Transverse colon (tissue), 4 donors: ENCODE data around the gene FEM1A. TPM values are rescaled to one million over a fixed set of nuclear protein-coding genes. Genes with fewer than 3 reads are reported as not detected.
"Not testable (repeated sequence)": the region's sequence is repeated elsewhere in the genome, so short reads cannot be mapped to it uniquely, and the experiment has no call there.

ENCODE experiments used
- DNase-seq: peaks from one replicate; pipeline ENCODE4 v3.0.0-alpha.2; 2019
- H3K27ac ChIP-seq, 4 donors: fragments of 200-600 bp; sonication (generic); 2 replicates each; pipeline ENCODE4 v1.5.1; 2016 to 2018; ENCODE audit warnings: inconsistent platforms in 4 of 4
- H3K27me3 ChIP-seq: fragments of 200-600 bp; sonication (generic); 2 replicates; pipeline ENCODE4 v1.5.1; 2017; ENCODE audit warnings: inconsistent platforms
- H3K36me3 ChIP-seq, 4 donors: fragments of 200-600 bp; sonication (generic); 2 replicates each; pipeline ENCODE4 v1.5.1; 2017 to 2019; ENCODE audit warnings: inconsistent platforms in 4 of 4
- H3K4me1 ChIP-seq, 4 donors: fragments of 200-600 bp; sonication (generic); 2 replicates each; pipeline ENCODE4 v1.5.1; 2017 to 2020; ENCODE audit warnings: inconsistent platforms in 4 of 4
- H3K4me3 ChIP-seq, 4 donors: fragments of 200-600 bp; sonication (generic); 1 replicate in 1 of 4; 2 replicates in 3 of 4; pipeline versions ENCODE4 v1.5.1 to v1.6.1; 2017 to 2019; ENCODE audit warnings: inconsistent platforms in 4 of 4
- H3K9me3 ChIP-seq, 2 donors: fragments of 200-600 bp; sonication (generic); 2 replicates each; pipeline ENCODE4 v1.5.1; 2017 to 2019; ENCODE audit warnings: inconsistent platforms in 2 of 2
- CTCF ChIP-seq, 5 experiments: fragments of 200-600 bp in 3 of 5; fragments of 450-650 bp in 2 of 5; sonication (generic) in 3 of 5; IDR thresholded peaks; 1 replicate in 2 of 5; 2 replicates in 3 of 5; pipeline ENCODE4 v1.5.1; 2016 to 2017; ENCODE audit warnings: antibody characterized with exemption in 5 of 5, inconsistent platforms in 3 of 5, mild to moderate bottlenecking in 2 of 5, moderate library complexity in 1 of 5
- EP300 ChIP-seq: sonication (generic); formaldehyde crosslinking; IDR thresholded peaks from one replicate; pipeline ENCODE4 v1.6.1; 2017; ENCODE audit warnings: antibody characterized with exemption, low read depth
- POLR2A ChIP-seq: fragments of 450-650 bp; IDR thresholded peaks from one replicate; pipeline ENCODE4 v1.6.1; 2016; ENCODE audit warnings: antibody characterized with exemption, mild to moderate bottlenecking, moderate library complexity
- POLR2AphosphoS5 ChIP-seq, 3 donors: sonication (generic); formaldehyde crosslinking; IDR thresholded peaks; one replicate each; pipeline ENCODE4 v1.6.1; 2016; ENCODE audit warnings: antibody characterized with exemption in 3 of 3
- WGBS, 2 donors: methylation state at CpG; one replicate each; pipeline ENCODE4 v1.1.5; 2018; ENCODE audit warnings: low coverage in 1 of 2; 5-methylcytosine and 5-hydroxymethylcytosine counted together
- in situ Hi-C, 4 donors: fragments of 200-750 bp; cut with MboI; loops; one replicate each; pipeline versions ENCODE4 v1.15.0 to v1.15.1; 2017; ENCODE audit warnings: low sequenced_read_pairs in 3 of 4, low pct_ligation_motif_present in 1 of 4, low pct_unique_long_range_greater_than_20kb in 1 of 4
- intact Hi-C: fragments of 100-400 bp; cut with DNase I; formaldehyde crosslinking; loops from one replicate; pipeline ENCODE4 v1.15.1; 2023; ENCODE audit warnings: low total_unique reads
- total RNA-seq, 4 donors: library from RNA; depleted of rRNA; stranded (reverse); fragments of >200 nt; gene quantifications; one replicate each; pipeline ENCODE4 v1.1.0, GENCODE V29; 2016

Gene FEM1A
- total RNA-seq, 4 donors from 2014 or later, result 13.3 to 63.5 (median 15.5) TPM

GRCh38 chr19:4792866-4793195 lies 1.3 kb downstream of the FEM1A start:
- Histone ChIP-seq H3K4me3 (peak overlapping the region in 2 of 4 donors; percentile 63 to 82), H3K27ac (peak overlapping the region in 1 of 4 donors; percentile 94), H3K4me1 (peaks cover 13 to 39% (median 21%) of the 10 kb centered on the region in 4 donors)
- H3K36me3 ChIP-seq, intact Hi-C loops, H3K9me3 ChIP-seq, DNase-seq, H3K27me3 ChIP-seq: not testable (repeated sequence)
- in situ Hi-C loops, result loop anchor here in 1 of 4 donors (10.0 kb wide), 1 partner anchor 68 kb away; the partner anchor contains the start of gene DPP9
- 86% methylated on average over 24 of the region's 24 CpGs; no CpG with 5 or more reads in 1 of the 2 donors for WGBS, 2 donors

- WGBS, 2 donors, result 88% methylated on average over 16 of the region's 19 CpGs; no CpG with 5 or more reads in 1 of the 2 donors
- intact Hi-C loops, H3K36me3 ChIP-seq, H3K27ac ChIP-seq, H3K4me3 ChIP-seq, H3K9me3 ChIP-seq, DNase-seq, H3K27me3 ChIP-seq: not testable (repeated sequence)
- in situ Hi-C loops, result loop anchor here in 1 of 4 donors (10.0 kb wide), 1 partner anchor 68 kb away; the partner anchor contains the start of gene DPP9
- peaks cover 13 to 39% (median 21%) of the 10 kb centered on the region in 4 donors for H3K4me1 ChIP-seq
Measured at GRCh38 chr19:4793278-4793677, 1.7 kb downstream of the FEM1A start.

GRCh38 chr19:4794971-4795370 lies 3.4 kb downstream of the FEM1A start:
- Histone ChIP-seq H3K4me1 (peaks cover 13 to 39% (median 21%) of the 10 kb centered on the region in 4 donors), H3K4me3 (no peak overlapping the region), H3K9me3 (no peaks in the 10 kb centered on the region), H3K36me3 (no peaks in the 10 kb centered on the region), H3K27ac (no peak overlapping the region), H3K27me3 (no peaks in the 10 kb centered on the region)
- intact Hi-C loops, result no loop called here
- DNase-seq, result no peak
- in situ Hi-C loops, result loop anchor here in 1 of 4 donors (10.0 kb wide), 1 partner anchor 70 kb away; the partner anchor contains the start of gene DPP9
- no peak for TF ChIP-seq CTCF (IDR thresholded peaks at IDR 0.05)
- no peak for TF ChIP-seq EP300
- no peak for TF ChIP-seq POLR2A
- no peak for TF ChIP-seq POLR2AphosphoS5 (IDR thresholded peaks at IDR 0.05)
- WGBS, 2 donors, result 87% methylated on average over 11 of the region's 11 CpGs; no CpG with 5 or more reads in 1 of the 2 donors

GRCh38 chr19:4795400-4795799 lies 3.9 kb downstream of the FEM1A start:
- Histone ChIP-seq H3K27me3 (no peaks in the 10 kb centered on the region), H3K36me3 (no peaks in the 10 kb centered on the region), H3K9me3 (no peaks in the 10 kb centered on the region), H3K27ac (no peak overlapping the region), H3K4me1 (peaks cover 13 to 39% (median 21%) of the 10 kb centered on the region in 4 donors), H3K4me3 (no peak overlapping the region)
- no peak for DNase-seq
- in situ Hi-C loops (loop anchor here in 1 of 4 donors (10.0 kb wide), 1 partner anchor 71 kb away; the partner anchor contains the start of gene DPP9), intact Hi-C loops (no loop called here)
- WGBS, 2 donors, result 85% methylated on average over 9 of the region's 9 CpGs; no CpG with 5 or more reads in 1 of the 2 donors
- TF ChIP-seq POLR2AphosphoS5 (IDR thresholded peaks at IDR 0.05), result no peak
- TF ChIP-seq CTCF (IDR thresholded peaks at IDR 0.05), result no peak
- TF ChIP-seq POLR2A, result no peak
- no peak for TF ChIP-seq EP300

- Histone ChIP-seq H3K36me3 (no peaks in the 10 kb centered on the region), H3K4me1 (peaks cover 0 to 5% (median 2%) of the 10 kb centered on the region in 4 donors), H3K27ac (no peak overlapping the region), H3K27me3 (no peaks in the 10 kb centered on the region), H3K4me3 (no peak overlapping the region), H3K9me3 (no peaks in the 10 kb centered on the region)
- DNase-seq, result no peak
- 68% methylated on average over 23 of the region's 23 CpGs; no CpG with 5 or more reads in 1 of the 2 donors for WGBS, 2 donors
- in situ Hi-C loops (loop anchor here in 1 of 4 donors (25.0 kb wide), 1 partner anchor 112 kb away; the partner anchor contains the start of genes ARRDC5 and UHRF1), intact Hi-C loops (no loop called here)
- TF ChIP-seq POLR2A (no peak), CTCF (IDR thresholded peaks at IDR 0.05) (no peak), EP300 (no peak), POLR2AphosphoS5 (IDR thresholded peaks at IDR 0.05) (no peak)
Measured at GRCh38 chr19:4800591-4801081, 9.1 kb downstream of the FEM1A start.
